Endometrium (tissue), 2 donors: ENCODE results near the gene CT83.

Experiments used
- FAIRE-seq: peaks from 2 replicates; lab custom pipeline; 2012; peaks lifted over from hg19 to GRCh38; lab: Jason Lieb, UNC
- donor health status: control.
- donor health status: control.

Gene CT83, protein sequence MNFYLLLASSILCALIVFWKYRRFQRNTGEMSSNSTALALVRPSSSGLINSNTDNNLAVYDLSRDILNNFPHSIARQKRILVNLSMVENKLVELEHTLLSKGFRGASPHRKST

DNA sequence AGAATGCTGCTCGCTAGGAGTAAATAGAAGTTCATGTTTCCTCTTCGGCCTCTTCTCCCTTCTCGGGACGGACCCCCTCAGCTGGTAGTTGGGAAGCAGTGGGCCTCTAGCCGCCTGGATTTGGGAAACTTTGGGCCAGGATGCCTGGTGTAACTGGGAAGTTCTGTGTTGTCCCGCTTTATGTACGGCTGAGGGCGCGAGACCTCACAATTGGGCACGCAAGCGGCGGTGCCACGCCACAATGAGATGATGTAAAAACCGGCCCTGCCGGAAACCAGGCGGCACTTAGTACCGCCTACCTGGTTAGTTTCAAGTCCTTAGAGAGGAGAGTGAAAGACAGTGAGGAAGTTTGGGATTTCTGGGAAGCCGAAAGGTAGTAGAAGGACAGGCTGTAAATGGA, at the start of gene CT83:
CT83 (minus strand) TSS at position 155 of the 400 bp plus-strand sequence; CDS start at position 35, 120 bp downstream.
- FAIRE-seq = no peak

DNA sequence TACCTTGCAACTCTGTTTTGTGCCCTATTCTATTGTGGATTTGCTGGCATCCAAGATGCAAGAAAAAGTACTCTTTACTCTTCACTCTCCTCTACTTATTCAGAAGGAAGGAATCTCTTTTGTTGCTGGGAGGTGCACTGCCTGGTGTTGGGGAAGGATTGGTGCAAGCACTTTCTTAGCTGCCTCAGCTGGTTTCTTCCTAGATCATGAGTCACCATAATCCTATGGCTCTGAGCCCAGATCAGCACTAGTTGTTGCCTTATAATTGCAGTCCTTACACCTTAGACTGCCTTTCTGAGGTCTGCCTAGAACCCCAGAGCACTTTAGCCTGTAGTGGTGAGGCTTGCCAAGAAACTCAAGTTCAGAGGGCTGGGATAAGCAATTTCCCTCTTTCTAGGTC, 37.0 kb upstream of the CT83 start:
- FAIRE-seq = no peak

DNA sequence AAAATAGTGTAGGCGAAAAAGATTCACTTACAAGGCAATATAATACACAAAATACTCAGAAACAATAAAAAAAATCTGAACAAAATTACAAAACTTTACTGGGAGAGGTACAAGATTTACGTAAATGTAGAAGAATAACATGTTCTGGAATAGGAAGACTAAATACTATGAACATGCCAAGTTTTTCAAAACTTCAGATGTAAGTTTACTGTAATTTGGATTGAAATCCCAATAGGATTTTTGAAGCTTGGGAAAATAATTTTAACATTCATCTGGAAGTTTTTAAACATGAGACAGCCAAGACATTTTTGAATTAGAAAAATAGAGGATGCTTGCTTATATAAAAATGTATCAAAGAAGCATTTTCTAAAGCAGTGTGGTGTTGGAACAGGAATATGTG, 30.5 kb upstream of the CT83 start:
- no peak for FAIRE-seq

DNA sequence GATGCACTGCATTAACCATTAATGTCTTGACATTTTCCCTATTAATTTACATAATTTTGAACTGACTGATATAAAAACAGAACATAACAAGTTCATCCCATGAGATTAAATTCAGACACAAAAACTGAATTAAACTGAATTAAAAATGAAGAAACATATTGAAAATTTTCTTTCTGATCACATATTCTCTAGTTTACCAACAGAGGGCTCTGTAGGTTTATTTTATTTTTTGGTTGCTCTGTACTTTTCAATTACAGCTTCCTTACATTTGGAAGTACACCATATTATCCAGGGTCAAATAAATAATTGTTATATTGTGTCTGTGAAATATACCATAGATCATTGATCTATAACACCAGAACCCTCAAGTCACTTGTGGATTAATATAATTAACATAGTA, 27.3 kb upstream of the CT83 start:
- peak; percentile 80 for FAIRE-seq

DNA sequence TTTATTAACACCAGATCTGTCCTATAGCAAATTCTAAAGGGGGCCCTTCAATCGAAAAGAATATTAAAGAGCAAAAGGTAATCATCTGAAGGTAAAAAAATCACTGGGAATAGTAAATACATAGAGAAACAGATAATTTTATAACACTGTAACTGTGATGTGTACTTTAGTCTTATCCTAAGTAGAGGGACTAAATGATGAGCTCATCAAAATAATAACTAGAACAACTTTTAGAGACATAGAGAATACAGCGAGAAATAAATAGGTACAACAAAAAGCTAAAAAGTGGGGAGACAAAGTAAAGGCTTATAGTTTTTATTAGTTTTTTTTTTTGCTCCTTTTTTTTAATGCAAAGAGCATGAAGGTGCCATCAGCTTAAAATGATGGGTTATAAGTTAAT, 17.3 kb upstream of the CT83 start:
- FAIRE-seq = no peak

DNA sequence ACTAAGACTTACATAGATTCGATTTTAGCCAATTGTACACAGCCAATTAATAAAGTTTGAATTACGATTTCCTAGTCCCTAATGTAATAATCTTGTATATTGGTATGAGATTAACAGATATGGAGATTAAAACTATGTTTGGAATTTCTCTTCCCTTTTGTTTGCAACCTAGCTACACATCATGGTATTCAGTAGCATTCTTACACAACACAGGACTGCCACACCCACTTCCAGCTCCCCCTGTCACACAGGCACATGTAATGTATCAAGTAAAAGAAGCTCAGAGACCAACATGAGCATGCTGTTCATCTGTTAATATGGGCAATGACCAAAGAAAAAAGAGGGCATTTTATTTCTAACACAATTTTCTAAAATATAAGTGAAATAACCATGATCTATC, 13.6 kb downstream of the CT83 start:
- no peak for FAIRE-seq

DNA sequence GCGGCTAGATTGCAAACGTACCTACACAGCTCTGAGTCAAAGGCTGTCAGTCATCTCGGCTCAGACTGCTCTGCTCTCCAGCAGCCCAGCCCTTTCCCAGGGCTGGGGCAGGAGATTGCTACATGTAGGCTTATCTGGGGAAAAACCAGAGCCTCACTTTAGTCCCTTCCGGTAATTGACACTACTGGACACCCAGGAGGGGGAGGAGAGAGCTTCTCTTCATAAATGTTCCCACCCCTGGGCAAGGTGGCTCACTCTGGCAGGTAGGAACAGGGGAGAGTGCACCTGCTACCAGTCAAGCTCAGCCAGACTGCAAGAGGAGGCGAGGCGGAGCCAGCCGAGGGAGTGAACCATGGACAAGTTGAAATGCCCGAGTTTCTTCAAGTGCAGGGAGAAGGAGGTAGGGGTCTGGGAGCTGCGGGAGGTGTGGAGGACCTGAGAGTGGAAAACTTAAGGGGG, 26.4 kb downstream of the CT83 start, which contains the start of gene SLC6A14:
SLC6A14 (plus strand) TSS at position 249 of the 459 bp plus-strand sequence; CDS start at position 353, 104 bp downstream.
- FAIRE-seq = no peak

DNA sequence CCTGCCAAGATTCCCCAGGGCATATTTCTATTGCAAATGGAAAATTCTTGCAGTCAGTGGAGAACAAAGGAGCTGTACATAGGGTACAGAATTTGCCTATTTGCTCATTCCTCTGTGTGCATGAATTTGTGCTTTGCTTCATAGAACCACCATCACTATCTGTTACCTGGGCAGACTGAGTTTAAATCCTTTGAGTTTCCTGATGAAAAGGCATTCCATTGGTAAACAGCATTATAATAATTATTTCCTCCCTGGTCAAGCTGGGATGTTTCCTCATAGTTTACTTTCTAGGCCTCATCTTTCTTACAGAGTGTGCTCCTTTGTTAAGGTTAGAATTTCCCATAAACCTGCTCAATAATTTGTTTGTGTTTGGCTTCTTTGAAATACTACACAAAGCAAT, 27.2 kb downstream of the CT83 start:
- FAIRE-seq = no peak

DNA sequence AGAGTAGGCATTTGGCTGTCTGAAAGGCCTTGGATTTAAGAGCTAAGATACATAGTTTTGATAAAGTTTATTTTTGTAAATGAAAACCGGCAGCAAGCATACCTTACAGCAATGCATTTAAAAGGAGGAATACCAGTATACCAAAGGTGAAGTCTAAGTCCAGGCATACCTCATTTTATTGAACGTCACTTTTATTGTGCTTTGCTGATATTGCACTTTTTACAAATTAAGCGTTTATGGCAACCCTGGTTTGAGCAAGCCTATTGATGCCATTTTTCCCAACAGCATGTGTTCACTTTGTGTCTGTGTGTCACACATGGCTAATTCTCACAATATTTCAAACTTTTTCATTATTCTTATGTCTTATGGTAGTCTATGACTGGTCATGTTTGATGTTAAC, 34.8 kb downstream of the CT83 start:
- FAIRE-seq = no peak

DNA sequence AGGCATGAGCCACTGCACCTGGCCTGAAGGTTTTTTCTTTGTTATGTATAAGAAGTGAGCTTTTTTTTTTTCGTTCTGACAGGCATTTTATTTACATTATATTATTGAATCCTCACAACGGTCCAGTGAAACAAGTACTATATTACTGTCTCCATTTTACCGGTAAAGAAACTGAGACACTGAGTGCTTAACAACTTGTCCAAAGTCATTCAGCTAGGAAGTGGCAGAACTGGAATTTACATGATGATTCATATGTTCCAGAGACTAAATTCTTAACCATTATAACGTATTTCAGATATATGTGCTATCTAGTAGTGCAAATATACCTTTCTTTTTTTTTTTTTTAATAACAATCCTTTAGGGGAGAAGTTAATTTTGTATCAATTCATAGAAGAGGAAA, 44.8 kb downstream of the CT83 start:
- no peak for FAIRE-seq

DNA sequence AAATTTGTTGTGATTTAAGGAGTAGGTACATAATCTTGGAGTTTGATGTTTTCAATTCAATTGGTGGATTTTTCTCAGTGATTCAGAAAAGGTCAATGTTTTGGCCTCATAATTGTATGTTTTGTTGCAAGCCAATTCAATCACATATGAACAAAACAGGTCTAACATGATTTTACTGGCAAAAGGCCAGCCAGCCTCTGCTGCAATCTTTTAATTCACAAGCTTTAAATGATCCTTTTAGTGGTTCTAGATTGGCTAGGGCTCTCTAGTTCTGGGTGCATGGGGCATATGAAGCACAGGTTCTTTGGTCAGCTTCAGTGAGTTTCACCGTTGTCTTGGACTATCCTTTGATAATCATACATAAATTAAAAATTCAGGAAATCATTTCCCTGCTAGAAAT, 45.6 kb downstream of the CT83 start:
- no peak for FAIRE-seq

DNA sequence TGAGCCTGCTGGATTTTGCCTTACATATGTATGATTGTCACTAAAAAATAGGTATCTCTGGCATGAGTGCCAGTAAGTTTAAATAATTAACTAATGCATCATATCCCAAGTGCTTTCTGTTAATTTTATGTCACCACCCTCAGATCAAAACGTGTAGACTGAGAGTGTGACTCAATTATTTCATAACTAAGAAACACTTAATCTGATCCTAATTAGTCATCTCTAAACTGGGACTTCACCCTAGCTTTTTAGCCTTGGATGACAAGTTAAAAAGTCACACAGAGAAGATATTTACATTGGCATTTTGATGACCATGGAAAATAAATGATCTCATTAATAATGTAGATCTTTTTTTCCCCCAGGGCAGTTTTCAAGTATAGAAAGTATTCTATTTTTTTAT, 49.5 kb downstream of the CT83 start:
- no peak for FAIRE-seq
